HG03175 (cell line): Measurements from ENCODE around the gene TEX2.
"Not testable (repeated sequence)": the region's sequence is repeated elsewhere in the genome, so short reads cannot be mapped to it uniquely, and the experiment has no call there.

Source experiments
- ATAC-seq: cut with Tn5 transposase; IDR thresholded peaks from one replicate; pipeline ENCODE4 v1.9.1; 2021; ENCODE audit warnings: mild to moderate bottlenecking, moderate library complexity; ENCODE audit not compliant: unreplicated experiment

The TEX2 gene

GRCh38 chr17:64216000-64216337, 47.1 kb downstream of the TEX2 start:
- ATAC-seq = no peak

GRCh38 chr17:64214950-64215349, 48.1 kb downstream of the TEX2 start:
- no peak for ATAC-seq

GRCh38 chr17:64213995-64214811, 48.9 kb downstream of the TEX2 start:
- no peak for ATAC-seq

- ATAC-seq = no peak
These were observed 50.9 kb downstream of the TEX2 start for GRCh38 chr17:64212122-64212521.

- ATAC-seq = no peak
These were observed 53.1 kb downstream of the TEX2 start for GRCh38 chr17:64209983-64210382.

GRCh38 chr17:64209356-64209941, 53.6 kb downstream of the TEX2 start:
- ATAC-seq = no peak

GRCh38 chr17:64208656-64209055, 54.4 kb downstream of the TEX2 start:
- ATAC-seq = not testable (repeated sequence)

- no peak for ATAC-seq
These were observed 57.3 kb downstream of the TEX2 start for GRCh38 chr17:64205804-64206203.

GRCh38 chr17:64203630-64204029, 59.4 kb downstream of the TEX2 start:
- ATAC-seq = no peak

- no peak for ATAC-seq
These were observed 60.2 kb downstream of the TEX2 start for GRCh38 chr17:64202683-64203344.

- ATAC-seq = no peak
These were observed 62.7 kb downstream of the TEX2 start for GRCh38 chr17:64200080-64201032.

- ATAC-seq = no peak
These were observed 64.5 kb downstream of the TEX2 start for GRCh38 chr17:64198331-64199090.

- ATAC-seq = no peak
These were observed 66.5 kb downstream of the TEX2 start for GRCh38 chr17:64196601-64197000.

- no peak for ATAC-seq
These were observed 69.5 kb downstream of the TEX2 start for GRCh38 chr17:64193561-64193960.

- ATAC-seq = no peak
These were observed 70.5 kb downstream of the TEX2 start for GRCh38 chr17:64192589-64192988.

GRCh38 chr17:64190472-64190871, 72.6 kb downstream of the TEX2 start:
- ATAC-seq = no peak

GRCh38 chr17:64188088-64188487, 75.0 kb downstream of the TEX2 start:
- ATAC-seq = no peak

GRCh38 chr17:64187093-64187895, 75.8 kb downstream of the TEX2 start:
- no peak for ATAC-seq
